Nephron (organoid): ENCODE results near the gene TTC34.

ENCODE experiments used
- H3K27ac Mint-ChIP-seq, 3 experiments: 2 replicates each; pipeline ENCODE4 v1.8.0; 2020; ENCODE audit warnings: mixed read lengths in 3 of 3, mild to moderate bottlenecking in 2 of 3, moderate library complexity in 1 of 3
- H3K27me3 Mint-ChIP-seq: 2 replicates; pipeline ENCODE4 v1.8.0; 2021; ENCODE audit warnings: low read depth, mild to moderate bottlenecking, moderate library complexity, mixed read lengths
- H3K36me3 Mint-ChIP-seq: 2 replicates; pipeline ENCODE4 v1.8.0; 2020; ENCODE audit warnings: low read depth, mixed read lengths
- H3K4me1 Mint-ChIP-seq: 2 replicates; pipeline ENCODE4 v1.8.0; 2020; ENCODE audit warnings: mixed read lengths
- H3K4me3 Mint-ChIP-seq, 3 experiments: 2 replicates each; pipeline ENCODE4 v1.8.0; 2020; ENCODE audit warnings: mild to moderate bottlenecking in 3 of 3, mixed read lengths in 3 of 3, moderate library complexity in 2 of 3
- H3K9me3 Mint-ChIP-seq: 2 replicates; pipeline ENCODE4 v1.8.0; 2020; ENCODE audit warnings: mixed read lengths
- CTCF ChIP-seq, 3 experiments: fragments of 200-600 bp; sonication (generic); IDR thresholded peaks; one replicate each; pipeline ENCODE4 v1.5.0; 2021; ENCODE audit warnings: antibody characterized with exemption in 3 of 3; ENCODE audit not compliant: unreplicated experiment in 3 of 3

TTC34 gene

GRCh38 chr1:2607641-2608091, 193.8 kb downstream of the TTC34 start:
- no peak overlapping the region for H3K4me3 Mint-ChIP-seq
- no peaks in the 10 kb centered on the region for H3K9me3 Mint-ChIP-seq
- H3K36me3 Mint-ChIP-seq: no peaks in the 10 kb centered on the region
- peaks cover 8% of the 10 kb centered on the region for H3K4me1 Mint-ChIP-seq
- no peak for TF ChIP-seq CTCF (IDR thresholded peaks at IDR 0.05; ENCODE audit: unreplicated experiment in 3 of 3)
- H3K27ac Mint-ChIP-seq: peak overlapping the region in 2 of 3 experiments; percentile 54 to 60
- peaks cover 6% of the 10 kb centered on the region for H3K27me3 Mint-ChIP-seq

GRCh38 chr1:2606881-2607621, 194.4 kb downstream of the TTC34 start:
- H3K4me1 Mint-ChIP-seq: peaks cover 8% of the 10 kb centered on the region
- H3K27ac Mint-ChIP-seq: peak overlapping the region in 2 of 3 experiments; percentile 54 to 60
- H3K36me3 Mint-ChIP-seq: no peaks in the 10 kb centered on the region

GRCh38 chr1:2606396-2606880, 195.1 kb downstream of the TTC34 start:
- Mint-ChIP-seq H3K36me3 (no peaks in the 10 kb centered on the region), H3K4me3 (no peak overlapping the region), H3K27me3 (peaks cover 18% of the 10 kb centered on the region), H3K4me1 (peaks cover 8% of the 10 kb centered on the region), H3K27ac (no peak overlapping the region), H3K9me3 (no peaks in the 10 kb centered on the region)
- no peak for TF ChIP-seq CTCF (IDR thresholded peaks at IDR 0.05; ENCODE audit: unreplicated experiment in 3 of 3)

More at GRCh38 chr1:2606881-2607621, 194.4 kb downstream of the TTC34 start:
- H3K4me3 Mint-ChIP-seq: no peak overlapping the region
- peaks cover 12% of the 10 kb centered on the region for H3K27me3 Mint-ChIP-seq
- no peaks in the 10 kb centered on the region for H3K9me3 Mint-ChIP-seq
- no peak for TF ChIP-seq CTCF (IDR thresholded peaks at IDR 0.05; ENCODE audit: unreplicated experiment in 3 of 3)

GRCh38 chr1:2605509-2606395, 195.7 kb downstream of the TTC34 start:
- H3K27me3 Mint-ChIP-seq: peaks cover 23% of the 10 kb centered on the region
- H3K36me3 Mint-ChIP-seq: no peaks in the 10 kb centered on the region
- H3K27ac Mint-ChIP-seq: no peak overlapping the region
- no peak for TF ChIP-seq CTCF (IDR thresholded peaks at IDR 0.05; ENCODE audit: unreplicated experiment in 3 of 3)
- H3K9me3 Mint-ChIP-seq: no peaks in the 10 kb centered on the region
- H3K4me3 Mint-ChIP-seq: no peak overlapping the region
- peaks cover 8% of the 10 kb centered on the region for H3K4me1 Mint-ChIP-seq

- H3K36me3 Mint-ChIP-seq: no peaks in the 10 kb centered on the region
- H3K9me3 Mint-ChIP-seq: no peaks in the 10 kb centered on the region
- H3K27me3 Mint-ChIP-seq: peaks cover 19% of the 10 kb centered on the region
- H3K4me3 Mint-ChIP-seq: no peak overlapping the region
- no peak overlapping the region for H3K27ac Mint-ChIP-seq
- no peak for TF ChIP-seq CTCF (IDR thresholded peaks at IDR 0.05; ENCODE audit: unreplicated experiment in 3 of 3)
- peaks cover 8% of the 10 kb centered on the region for H3K4me1 Mint-ChIP-seq
Measured at GRCh38 chr1:2604844-2605508, 196.5 kb downstream of the TTC34 start.
